Mucosa of gallbladder (tissue), 1 donor: ENCODE results near the gene PRDM1. TPM values are rescaled to one million over a fixed set of nuclear protein-coding genes. Genes with fewer than 3 reads are reported as not detected.
A peak's percentile ranks its signal among the peaks of the same experiment; 100 is the strongest.

Experiments used
- DNase-seq: peaks from one replicate; pipeline ENCODE4 v3.0.0-alpha.2; 2020; ENCODE audit warnings: low spot score
- total RNA-seq: library from RNA; stranded (reverse); gene quantifications from one replicate; pipeline ENCODE4 v1.2.1, GENCODE V29; 2021
- donor health status: DM: no; HTN: no; CAD: no.

Gene PRDM1
- total RNA-seq, 1 donor from 2014 or later, result 16.9 TPM

DNA sequence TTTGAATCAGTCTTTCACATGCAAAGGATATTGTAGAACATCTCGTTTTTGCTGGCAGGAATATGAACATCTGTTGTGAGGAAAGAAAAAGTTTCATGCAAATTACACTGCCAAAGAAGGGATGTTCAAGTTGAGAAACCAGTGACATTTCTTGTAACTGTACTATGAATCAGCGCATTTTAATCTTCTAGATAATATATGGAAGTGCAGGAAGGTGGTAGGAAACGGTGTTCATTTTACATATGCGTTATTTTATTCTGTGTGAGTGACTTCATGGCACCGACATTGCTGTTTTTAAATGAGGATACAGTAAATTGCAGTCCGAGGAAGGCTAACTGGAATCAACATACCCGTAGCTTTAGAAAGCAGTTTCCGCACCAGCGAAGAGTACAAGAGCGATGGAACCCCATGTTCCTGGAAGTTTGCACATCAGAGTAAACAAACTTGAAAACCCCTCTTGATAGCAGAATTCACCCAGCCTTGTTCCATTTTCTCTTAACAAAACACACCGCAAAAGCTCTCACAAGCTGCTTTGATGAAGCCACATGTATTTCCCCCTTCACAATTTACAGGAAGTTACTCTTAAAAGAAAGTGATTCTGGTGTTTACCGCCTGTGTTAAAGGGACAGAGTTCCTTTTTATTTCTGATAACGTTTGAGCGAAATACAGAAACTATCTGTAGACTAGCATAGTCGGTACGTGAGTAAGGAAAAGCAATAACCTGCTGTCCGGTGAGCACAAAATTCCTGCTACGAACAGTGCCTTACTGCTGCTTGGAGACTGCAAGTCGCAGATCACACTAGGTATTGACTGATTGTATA is 11.5 kb downstream of the PRDM1 start:
- peak; percentile 45 for DNase-seq

DNA sequence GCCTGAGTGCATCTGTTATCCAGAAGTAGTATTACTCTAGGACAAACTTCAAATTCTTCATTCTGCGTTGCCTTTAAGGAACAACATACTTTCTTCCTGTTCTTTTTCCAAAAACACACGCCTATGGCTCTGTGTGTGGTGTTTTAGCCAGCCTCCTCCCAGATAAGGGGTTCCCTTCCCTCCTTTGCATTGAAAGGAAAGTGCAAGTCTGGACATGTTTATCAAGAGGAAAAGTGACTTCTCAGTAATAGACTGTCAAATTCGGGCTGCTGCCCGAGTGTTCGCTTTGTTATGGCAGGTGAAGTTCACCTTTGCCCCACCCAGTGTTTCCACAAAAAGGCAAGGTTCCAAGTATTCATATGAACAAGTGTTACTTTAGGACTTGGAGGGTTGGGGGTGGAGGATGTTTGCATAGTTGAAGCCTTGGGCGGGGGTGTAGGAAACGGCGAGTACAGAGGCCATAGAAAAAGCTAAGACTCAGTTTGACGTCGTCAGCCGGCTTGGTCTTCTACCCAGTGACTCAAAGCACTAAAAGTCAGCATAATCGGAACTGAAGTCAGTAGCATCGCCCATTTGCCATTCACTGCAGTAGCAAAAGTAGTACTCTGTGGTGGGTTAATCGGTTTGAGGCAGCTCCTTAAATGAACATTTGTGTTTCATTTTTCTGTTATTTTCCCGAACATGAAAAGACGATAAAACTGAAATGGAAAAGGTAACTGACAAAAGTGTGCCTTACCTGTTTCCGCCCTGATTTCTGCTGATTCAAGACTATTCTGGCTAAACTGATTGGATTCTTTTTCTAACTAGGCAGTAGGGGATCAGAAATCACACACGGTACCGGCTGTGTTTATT is 12.5 kb downstream of the PRDM1 start:
- peak; percentile 61 for DNase-seq

DNA sequence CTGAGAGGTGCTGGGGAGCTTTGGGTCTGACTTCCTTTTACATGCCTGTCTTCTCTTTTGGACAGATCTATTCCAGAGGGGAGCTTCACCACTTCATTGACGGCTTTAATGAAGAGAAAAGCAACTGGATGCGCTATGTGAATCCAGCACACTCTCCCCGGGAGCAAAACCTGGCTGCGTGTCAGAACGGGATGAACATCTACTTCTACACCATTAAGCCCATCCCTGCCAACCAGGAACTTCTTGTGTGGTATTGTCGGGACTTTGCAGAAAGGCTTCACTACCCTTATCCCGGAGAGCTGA is 13.1 kb downstream of the PRDM1 start:
- no peak for DNase-seq

DNA sequence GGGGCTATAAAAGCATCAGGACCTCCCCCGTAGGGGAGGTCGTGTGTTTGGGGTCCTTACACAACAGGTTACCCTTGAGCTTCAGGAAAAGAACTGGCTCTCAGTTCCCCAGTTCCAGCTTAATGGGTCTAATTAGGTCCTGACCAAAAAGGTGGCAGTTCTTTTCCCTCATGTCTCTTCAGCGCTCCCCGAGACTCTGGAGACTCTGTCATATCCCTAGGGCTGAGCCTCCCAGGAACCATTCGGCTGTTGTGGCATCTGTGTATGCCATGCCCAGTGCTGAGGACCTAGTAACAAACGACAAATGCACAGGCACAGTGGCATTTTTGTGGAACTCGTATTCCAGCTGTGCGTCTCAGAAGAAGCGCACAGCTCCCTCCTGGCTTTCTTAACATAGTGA is 14.6 kb downstream of the PRDM1 start:
- DNase-seq, result no peak

DNA sequence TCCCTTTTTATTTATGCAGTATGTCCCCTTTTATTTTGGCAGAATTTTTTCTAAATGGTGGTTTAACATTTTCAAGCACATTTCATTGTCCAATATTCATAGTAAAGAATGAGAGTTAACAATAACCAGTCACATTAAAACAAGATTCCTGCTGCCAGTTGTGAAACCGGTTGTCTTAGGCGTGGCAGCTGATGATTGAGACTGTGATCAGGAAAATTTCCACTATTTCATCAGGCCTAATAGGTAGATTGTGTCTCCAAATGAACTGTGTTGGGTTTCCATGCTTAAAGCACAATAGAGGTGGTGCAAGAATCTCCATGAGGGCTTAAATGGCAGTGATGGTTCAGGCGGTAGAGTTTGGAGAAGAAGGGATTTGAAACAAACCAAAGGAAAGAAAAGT is 15.3 kb downstream of the PRDM1 start:
- no peak for DNase-seq

DNA sequence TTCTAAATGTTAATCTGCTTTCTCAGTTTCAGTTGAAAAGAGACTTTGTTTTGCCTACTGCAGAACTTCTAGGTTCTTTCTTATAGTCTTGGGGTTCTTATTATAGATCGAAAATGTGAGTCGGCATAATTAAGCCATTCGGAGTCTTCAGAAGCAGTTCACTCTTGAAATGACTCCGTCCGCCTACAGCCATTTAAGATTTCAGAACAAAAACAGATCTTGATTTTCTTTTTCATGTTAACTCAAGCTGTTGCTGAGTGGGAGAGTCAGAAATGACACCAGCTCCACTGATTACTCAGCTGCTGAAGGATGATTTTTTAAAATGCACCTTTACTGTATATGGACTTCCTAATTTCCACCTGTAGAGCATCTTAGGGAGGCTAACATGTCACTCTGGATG is 15.9 kb downstream of the PRDM1 start:
- DNase-seq, result no peak

DNA sequence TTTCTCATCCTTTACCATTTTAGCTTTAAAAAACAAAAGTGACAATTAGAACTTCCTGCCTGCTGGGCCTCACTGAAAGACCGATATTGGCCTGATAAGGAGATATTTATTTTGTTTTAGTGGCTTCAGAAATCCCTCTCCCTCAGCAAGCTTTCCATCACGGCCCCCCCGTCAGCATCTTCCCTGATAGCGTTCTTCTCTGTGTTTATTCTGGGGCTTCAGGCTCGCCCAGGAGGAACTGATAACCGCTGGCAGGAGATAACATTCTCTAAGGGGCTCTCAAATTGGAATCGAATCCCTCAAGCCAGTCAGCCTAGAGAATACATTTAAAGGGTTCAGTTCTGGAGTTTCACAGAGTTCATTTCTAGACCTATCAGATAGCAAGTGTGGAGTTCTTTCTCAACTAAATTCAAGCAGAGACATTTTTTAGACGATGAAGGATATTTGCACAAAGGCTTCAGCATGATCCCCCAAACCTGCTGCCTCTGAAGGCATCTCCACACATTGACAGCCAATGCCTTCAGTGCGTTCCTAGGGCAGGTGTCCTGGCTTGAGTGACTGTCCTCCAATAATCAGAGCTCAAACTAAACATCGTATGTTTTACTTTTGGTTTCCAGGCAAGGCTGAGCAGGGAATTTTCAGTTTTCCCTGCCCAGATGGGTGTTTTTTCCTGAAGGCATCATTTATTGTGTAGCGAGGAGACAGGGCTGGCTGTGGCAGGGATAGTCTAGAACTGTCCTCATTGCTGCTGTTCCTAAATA is 17.0 kb downstream of the PRDM1 start:
- no peak for DNase-seq

DNA sequence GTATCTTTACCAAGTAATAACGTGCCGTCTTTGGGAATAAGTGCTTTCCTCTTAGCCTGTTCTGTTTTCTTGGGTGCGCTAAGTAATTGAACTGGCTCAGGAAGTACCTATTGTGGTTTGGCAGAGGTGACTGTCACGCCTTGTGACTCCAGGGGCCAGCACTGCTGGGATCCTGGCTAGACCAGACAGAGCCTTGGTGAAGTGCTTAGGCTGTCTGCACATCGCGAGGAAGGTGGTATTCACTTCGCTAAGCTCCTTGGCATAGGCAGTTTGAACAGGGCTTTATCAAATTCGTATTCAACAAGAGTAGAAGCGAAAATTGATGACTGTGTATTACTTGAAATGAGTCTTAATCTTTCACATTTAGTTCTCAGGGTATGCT is 17.6 kb downstream of the PRDM1 start:
- DNase-seq, result no peak

DNA sequence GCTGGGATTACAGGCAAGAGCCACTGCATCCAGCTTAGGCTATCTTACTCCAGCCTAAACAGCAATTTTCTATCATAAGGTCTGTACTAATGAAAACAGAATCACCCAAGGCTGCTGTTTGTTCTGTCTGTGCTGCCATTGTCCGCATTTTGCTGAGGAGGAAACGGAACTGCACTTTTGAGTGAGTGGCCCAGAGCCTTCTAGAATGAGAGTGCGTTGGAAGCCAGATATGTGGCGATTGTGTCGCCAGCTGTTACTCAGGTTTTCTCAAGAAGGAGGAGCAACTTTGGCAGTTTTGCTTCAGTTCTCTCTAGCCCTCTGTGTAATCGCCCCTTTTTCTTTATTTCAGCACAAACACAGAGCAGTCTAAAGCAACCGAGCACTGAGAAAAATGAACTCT is 18.3 kb downstream of the PRDM1 start:
- no peak for DNase-seq

DNA sequence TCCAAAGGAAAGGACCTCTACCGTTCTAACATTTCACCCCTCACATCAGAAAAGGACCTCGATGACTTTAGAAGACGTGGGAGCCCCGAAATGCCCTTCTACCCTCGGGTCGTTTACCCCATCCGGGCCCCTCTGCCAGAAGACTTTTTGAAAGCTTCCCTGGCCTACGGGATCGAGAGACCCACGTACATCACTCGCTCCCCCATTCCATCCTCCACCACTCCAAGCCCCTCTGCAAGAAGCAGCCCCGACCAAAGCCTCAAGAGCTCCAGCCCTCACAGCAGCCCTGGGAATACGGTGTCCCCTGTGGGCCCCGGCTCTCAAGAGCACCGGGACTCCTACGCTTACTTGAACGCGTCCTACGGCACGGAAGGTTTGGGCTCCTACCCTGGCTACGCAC is 18.8 kb downstream of the PRDM1 start:
- DNase-seq, result no peak

DNA sequence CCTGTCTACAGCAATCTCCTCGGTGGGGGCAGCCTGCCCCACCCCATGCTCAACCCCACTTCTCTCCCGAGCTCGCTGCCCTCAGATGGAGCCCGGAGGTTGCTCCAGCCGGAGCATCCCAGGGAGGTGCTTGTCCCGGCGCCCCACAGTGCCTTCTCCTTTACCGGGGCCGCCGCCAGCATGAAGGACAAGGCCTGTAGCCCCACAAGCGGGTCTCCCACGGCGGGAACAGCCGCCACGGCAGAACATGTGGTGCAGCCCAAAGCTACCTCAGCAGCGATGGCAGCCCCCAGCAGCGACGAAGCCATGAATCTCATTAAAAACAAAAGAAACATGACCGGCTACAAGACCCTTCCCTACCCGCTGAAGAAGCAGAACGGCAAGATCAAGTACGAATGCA is 19.4 kb downstream of the PRDM1 start:
- DNase-seq, result no peak

DNA sequence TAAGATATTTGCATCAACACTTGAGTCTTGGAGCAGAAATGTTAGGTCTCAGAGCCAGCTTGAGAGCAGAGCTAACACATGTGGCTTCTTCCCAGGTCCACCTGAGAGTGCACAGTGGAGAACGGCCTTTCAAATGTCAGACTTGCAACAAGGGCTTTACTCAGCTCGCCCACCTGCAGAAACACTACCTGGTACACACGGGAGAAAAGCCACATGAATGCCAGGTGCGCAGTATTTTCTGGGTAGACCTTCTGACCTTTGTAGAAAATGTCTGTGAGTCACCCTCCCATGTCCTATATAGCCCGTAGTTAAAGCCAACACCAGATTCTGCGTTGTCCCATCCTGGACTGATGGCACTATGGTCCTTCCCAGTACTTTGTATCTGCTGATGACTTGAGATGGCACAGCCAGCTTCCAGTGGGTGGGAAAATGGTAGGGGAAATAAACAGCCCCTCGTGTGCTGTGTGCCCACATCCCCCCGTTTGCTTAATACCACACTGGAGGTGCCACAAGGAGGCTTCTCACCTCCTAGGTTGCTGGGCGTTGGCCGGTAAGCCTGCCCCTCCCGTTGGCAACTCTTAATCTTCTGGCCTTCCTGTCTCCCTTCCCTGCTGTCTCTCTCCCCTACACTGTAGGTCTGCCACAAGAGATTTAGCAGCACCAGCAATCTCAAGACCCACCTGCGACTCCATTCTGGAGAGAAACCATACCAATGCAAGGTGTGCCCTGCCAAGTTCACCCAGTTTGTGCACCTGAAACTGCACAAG is 20.3 kb downstream of the PRDM1 start:
- no peak for DNase-seq

DNA sequence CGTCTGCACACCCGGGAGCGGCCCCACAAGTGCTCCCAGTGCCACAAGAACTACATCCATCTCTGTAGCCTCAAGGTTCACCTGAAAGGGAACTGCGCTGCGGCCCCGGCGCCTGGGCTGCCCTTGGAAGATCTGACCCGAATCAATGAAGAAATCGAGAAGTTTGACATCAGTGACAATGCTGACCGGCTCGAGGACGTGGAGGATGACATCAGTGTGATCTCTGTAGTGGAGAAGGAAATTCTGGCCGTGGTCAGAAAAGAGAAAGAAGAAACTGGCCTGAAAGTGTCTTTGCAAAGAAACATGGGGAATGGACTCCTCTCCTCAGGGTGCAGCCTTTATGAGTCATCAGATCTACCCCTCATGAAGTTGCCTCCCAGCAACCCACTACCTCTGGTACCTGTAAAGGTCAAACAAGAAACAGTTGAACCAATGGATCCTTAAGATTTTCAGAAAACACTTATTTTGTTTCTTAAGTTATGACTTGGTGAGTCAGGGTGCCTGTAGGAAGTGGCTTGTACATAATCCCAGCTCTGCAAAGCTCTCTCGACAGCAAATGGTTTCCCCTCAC is 21.0 kb downstream of the PRDM1 start:
- no peak for DNase-seq

DNA sequence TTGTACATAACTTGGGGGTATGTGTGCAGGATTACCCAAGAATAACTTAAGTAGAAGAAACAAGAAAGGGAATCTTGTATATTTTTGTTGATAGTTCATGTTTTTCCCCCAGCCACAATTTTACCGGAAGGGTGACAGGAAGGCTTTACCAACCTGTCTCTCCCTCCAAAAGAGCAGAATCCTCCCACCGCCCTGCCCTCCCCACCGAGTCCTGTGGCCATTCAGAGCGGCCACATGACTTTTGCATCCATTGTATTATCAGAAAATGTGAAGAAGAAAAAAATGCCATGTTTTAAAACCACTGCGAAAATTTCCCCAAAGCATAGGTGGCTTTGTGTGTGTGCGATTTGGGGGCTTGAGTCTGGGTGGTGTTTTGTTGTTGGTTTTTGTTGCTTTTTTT is 22.0 kb downstream of the PRDM1 start:
- DNase-seq, result no peak

DNA sequence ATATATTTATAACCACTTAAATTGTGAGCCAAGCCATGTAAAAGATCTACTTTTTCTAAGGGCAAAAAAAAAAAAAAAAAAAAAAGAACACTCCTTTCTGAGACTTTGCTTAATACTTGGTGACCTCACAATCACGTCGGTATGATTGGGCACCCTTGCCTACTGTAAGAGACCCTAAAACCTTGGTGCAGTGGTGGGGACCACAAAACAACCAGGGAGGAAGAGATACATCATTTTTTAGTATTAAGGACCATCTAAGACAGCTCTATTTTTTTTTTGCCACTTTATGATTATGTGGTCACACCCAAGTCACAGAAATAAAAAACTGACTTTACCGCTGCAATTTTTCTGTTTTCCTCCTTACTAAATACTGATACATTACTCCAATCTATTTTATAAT is 22.9 kb downstream of the PRDM1 start:
- no peak for DNase-seq

DNA sequence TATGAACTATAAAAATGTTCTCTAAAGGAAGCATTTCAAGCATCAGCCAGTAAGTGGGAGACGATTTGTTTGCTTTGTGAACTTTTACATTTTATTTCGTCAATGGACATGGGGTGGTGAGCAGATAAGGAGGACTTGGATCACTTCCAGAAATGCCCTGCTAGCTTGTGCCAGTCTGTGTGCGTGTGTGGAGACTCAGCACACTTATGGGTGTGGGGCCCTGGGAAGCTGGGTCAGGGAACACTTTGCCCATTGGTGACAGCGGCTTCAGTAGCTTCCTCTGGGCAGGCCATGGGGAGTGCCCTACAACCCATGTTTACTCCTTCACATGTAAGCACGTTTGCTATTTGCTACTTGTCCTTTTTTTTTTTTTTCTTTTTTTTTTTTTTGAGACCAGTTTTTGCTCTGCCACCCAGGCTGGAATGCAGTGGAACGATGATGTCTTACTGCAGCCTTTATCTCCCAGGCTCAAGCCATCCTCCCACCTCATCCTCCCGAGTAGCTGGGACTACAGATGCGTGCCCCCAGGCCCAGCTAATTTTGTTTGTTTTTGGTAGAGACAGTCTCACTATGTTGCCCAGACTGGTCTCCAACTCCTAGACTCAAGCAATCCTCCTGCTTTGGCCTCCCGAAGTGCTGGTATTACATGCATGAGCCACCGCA is 24.2 kb downstream of the PRDM1 start:
- no peak for DNase-seq

DNA sequence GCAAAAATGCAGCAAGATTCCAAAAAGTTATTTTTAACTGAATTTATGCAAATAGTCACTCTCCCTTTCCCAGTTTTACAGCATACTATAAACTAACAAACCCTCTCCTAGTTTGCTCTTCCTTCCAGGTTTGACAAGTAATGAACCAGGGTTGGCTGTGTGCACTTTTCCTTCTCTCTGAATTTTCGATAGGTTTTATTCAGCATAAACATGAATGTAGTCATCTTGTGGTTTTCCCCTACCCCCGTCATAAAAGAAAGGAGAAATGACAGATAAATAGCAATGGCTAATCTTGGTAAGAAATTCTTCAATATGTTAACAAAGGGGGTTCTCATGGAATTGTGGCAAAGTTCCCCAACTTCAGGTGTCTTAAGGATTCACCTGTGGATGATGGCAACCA is 26.3 kb downstream of the PRDM1 start:
- no peak for DNase-seq

DNA sequence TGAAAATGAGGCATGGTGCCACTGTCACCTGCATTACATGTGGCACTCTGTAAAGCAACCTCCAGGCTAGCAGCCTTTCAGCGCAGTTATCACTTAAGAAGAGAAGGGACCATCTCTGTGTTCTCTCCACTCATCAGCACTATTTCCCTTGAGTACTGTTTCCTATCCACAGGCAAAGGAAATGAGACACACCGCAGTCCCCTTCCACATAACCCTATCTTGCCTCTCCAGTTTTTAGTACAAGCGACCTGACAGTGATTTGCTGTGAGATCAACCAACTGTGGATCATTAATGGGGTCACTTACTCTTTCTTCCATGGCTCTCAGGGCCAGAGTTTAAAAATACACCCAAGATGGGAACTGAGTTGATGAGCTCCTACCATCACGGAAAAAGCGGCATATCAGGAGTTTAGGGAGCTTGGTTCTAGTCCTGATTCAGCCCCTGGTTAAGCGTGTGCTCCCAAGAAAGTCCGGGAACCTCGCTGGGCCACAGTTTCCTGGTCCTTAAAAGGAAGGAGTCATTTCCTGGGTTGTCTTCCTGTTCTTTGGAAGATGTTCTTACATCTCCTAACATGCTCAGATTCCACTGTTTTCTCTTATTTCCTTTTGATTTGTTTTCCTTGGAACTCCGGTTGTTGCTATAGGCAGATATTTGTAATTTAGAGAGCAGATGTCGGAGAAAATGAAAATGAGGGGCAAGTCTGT is 27.3 kb downstream of the PRDM1 start:
- no peak for DNase-seq

DNA sequence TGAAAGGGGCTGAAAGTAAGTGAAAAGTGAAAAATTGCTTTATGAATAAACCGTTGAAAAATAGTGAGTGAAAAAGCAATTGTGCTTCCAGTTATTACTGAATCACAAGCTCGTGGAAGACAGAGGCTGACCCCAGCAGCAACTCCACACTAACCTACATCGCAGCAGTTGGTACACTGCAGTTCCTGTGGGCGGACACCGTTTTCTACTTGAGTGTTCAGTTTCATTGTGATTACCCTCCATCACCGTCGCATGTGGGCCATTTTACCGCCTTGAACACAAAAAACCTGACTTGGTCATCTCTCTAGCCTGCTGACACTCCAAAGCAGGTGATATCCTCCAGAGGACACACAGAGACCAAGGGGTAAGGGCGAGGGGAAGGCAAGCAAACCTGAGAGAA is 28.4 kb downstream of the PRDM1 start:
- DNase-seq, result no peak

DNA sequence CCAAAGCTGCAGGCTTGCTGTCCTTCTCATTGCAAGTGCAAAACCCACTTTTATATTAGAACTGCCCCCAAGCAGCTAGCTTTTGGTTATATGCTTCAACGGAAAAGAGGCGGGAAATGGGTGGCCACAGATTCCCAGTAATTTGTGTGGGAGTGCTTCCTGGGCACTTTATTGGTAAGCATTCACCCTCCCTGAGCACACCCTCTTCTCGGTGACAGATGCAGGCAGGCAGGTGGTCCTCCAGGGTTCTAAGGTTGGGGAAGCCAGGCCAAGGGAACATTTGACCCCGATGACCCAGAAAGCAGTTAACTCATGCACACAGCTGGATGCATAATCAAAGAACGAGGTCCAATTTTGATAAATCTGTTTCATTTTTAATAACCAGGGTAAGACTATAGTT is 29.1 kb downstream of the PRDM1 start:
- no peak for DNase-seq
